HG03457 (cell line): Measurements from ENCODE around the gene TMEM235.

Experiments used
- ATAC-seq: cut with Tn5 transposase; IDR thresholded peaks from one replicate; pipeline ENCODE4 v1.9.1; 2021; ENCODE audit warnings: moderate number of reproducible peaks; ENCODE audit not compliant: unreplicated experiment

Gene TMEM235

DNA sequence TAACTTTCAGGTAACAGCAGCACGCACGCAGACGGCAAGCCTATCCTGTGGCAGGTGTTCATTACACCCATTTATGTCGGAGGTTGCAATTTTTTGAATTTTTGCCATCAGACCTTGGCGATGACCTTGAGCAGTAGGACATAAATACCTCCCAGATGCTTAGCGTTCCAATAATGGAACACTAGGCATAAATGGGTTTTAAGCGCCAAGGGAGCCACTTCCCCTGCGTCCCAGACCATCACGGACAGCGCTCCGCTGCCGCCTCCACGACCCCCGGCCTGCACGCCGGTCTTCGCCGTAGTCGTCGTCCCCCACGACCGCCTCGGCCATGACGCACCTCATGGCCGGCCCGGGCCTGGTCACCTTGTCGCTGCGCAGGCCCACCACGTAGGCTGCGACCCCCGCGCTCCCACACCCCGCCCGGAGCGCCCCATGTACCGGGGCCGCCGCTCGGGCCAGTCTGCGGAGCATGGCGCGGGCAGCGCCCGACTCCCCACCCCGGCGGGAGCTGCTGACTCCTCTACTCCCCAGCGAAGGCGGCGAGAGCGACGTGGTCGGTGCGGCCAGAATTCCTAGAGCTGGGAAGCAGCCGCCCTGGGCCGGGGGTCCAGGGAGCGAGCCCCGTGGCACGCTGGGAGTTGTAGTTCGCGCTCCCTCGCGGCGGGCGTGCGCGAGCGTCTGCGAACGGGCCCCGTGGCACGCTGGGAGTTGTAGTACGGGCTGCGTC lies 22.7 kb downstream of the TMEM235 start:
- ATAC-seq: no peak

DNA sequence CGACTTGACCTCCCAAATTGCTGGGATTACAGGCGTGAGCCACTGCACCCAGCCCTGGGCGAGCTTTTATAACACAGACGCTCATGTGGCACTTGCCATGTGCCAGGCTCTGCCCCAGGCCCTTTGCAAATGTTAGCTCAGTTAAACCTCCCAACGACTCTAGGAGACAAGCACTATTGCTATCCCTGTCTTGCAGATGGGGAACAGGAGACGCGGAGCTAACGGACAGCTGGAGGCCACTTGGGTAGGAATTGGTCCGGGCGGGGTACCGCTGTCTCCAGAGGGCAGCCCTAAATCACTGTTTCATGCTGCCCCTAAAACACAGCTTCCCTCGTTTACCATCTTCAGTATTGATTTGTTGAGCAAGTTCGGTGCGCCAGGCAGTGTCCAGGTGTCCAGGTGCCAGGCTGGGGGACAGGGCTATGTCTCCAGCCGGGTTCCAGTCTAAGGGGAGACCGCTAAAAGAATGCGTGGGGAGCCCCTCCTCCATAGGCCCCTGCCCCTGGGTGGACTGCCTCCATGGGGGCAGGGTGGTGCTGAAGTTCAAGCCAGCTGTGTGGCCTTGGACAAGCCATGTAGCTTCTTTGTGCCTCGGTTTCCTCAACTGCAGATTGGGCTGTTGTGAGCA lies 23.7 kb downstream of the TMEM235 start:
- no peak for ATAC-seq

DNA sequence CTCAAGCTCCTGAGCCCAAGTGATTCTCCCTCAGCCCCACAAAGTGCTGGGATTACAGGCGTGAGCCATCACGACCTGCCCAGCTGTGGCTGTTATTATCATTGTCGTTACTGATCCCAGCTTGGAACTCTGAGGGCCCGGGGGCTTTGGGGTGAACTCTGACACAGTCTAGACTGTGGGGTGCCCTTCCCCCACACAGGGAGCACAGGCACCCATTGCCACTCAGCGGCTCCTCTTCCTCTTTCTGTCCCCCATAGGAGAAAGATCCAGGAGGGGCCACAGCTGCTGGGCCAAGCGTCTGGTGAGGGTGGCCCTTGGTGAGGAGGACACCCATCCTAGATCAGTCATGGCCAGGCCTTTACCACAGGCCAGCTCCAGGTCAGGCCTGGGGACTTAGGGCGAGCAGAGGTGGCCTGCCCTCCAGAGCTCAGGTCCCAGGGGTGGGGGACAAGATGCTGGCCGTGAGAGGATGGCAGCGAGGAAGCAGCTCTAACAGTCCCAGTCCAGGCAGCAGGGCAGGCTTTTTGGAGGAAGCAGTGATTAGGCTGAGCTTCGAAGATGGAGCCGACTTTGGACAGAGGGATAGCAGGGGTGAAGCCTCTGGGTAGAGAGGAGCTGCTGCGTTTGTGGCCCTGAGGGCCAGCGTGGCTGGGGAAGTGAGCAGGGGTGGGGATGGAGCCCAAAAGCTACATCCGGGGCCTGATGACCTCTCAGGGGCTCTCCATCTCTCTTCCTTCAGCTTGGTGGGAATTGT lies 24.7 kb downstream of the TMEM235 start:
- ATAC-seq: no peak

DNA sequence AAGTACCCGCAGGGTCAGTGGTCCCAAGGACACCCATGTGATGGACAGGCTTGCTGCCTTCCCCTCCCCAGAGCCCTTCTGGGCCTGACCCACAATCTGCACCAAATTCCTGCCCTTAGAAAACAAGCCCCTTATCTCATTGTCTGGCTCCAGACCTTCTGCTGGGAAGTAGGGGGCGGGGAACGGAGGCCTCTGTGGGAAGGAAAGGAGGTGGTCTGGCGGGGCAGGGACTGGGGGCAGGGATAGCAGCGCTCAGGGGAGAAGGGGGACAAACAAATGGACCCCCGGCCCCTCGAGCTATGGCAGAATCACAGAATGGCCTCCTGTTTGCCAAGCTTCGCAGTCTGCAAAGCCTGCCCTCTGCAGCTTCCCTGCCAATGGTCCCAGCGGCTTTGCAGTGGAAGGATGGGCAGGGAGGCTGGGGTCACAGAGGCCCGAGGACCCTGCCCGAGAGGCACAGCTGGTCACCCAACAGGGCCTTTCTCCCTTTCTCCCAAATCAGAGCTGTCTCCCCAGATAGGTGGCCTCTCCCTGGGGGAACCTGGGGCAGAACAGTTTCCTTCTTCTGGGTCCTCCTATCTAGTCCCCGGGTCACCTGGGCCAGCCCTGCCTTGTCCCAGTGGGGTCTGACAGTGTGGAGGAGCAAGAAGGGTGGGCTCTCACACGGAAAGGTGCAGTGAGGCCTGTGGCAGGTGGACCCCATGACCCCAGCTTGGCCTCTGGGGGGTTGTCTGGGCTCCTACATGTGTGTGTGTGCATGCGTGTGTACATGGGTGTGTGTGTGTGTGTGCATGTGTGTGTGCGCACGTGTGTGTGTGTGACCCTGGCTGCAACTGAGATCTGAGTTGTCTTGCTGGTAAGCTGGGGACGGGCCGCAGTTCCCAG lies 25.5 kb downstream of the TMEM235 start:
- ATAC-seq: no peak

DNA sequence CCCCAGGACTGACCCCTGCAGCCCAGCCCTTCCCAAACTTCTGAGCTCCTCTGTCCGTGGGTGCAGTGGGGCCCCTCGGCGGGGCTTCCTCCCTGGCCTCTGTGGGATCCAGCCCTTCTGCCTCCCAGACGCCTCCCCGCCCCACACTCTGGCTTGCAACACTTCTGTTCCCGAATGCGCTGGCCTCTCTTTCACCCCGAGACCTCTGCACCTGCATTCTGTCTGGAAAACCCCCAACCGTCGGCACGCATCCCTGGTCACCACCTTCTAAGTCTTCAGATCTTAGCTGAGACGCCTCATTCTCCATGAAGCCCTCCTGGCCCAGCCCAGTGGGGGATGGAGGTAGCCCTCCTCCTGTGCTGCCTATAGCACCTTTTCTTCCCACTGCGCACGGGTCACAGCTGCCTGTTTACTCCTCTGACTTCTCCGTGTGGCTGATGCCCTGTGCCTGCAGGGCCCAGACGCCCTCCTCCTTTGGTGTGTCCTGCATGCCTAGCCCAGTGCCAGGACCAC lies 26.4 kb downstream of the TMEM235 start:
- no peak for ATAC-seq

DNA sequence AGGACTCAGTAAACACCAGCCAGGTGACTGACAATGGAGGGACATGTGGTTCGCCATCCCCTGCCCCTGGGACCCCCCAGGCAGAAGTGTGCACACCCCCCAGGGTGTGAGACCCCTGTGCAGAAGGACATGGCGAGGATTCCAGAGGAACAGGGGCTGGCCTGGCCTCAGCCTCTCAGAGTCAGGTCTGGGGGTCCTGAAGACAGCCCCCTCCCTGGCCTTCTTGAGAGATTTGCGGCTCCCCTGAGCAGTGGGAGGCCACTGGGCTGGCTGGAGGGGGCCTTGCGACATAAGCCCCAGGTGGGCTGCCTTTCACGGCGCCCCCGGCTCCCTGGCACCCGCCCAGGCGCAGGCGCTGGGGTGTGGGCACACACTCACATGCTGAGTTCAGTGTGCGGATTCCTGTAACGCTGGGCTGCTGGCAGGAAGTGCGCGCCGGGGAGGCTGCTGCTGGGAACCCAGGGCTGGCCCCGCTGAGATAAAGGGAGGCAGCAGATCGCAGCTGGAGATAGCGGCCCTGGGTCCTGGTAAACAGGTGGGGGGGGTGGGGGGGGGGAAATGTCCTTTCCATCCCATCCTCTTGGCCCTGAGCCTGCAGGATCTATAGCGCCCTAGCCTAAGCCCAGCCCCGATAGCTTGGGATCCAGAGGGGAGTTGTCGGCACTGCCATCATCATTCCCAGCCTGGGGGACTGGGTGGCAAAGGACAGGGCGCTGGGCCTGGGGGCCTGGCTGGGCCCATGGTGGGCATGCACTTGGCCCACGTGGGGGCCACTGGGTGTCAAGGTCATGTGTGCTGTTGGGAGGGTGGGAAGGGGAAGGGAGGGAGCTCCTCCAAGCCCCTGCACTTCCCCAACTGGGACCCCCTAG lies 27.1 kb downstream of the TMEM235 start:
- no peak for ATAC-seq

DNA sequence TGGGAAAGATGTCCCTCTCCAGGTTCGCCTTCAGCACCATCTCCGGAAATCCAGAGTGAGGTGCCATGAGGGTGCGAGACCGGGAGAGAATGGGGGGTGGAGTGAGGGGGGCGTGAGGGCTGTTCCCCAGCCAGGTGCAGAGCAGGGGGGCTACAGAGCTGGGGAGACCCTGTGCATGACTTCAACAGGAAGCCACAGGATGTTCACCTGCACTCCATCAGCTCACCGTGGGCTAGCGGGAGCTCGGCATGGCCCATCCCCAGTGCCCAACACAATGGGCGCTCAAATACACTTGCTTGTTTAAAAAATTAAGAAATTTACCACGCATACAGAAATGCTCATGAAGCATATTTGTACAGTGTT lies 27.7 kb downstream of the TMEM235 start:
- ATAC-seq: no peak

DNA sequence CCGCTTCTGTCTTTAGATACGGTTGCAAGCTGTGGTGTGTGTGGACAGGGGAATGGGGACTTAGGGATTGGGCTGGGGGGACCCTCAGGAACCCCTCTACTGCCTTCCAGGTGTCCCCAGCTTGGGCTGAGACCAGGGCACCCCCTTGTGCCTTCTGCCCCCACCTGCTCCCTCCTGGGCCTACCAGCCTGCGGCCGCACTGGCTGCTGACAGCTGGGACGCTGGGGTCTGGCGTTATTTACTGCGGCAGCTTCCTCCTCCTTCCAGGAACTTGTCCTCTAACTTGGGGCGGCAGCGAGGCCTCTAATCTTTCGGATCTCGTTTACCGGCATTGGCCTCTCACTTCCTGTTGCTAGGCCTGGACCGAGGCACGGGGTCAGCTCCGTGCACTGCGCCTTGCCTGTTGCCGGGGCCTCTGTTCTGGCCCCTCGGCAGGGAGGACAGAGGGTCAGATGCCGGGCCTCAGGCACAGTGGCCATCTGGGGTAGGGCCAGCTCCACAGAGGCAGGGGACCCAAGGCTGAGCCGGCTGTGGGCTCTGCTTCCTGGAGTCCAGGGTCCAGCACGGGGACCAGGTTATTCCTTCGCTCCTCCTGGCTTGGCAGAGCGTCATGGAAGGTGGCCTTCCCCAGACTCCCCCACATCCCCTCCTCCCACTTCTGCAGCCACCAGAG lies 31.8 kb downstream of the TMEM235 start:
- ATAC-seq: no peak

DNA sequence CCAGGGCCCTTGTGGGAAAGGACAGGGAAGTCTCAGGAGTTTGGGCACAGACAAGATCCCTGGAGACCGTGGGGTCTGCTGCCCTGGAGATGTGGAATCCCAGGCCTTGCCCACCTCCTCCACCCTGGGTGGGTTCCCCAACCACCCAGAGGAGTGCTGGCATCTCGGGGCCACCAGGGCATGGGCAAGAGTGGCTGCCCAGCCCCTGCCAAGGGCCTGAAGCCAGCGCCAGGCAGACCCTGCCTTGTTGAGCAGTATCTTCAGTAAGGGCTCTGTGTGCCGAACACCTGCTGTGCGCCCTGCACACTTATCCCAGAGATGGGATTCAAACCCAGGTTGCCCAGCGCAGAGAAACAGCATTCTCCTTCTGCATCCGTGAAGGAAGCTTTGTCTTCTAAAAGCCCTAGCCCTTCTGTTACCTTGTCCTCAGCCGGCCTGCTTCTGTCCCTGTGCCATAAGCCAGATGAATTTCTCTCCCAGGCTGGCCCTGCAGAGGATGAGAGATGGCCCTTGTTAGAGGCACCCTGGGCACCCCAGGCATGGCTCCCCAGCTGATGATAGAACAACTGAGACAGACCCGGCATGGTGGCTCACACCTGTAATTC lies 32.4 kb downstream of the TMEM235 start:
- no peak for ATAC-seq

DNA sequence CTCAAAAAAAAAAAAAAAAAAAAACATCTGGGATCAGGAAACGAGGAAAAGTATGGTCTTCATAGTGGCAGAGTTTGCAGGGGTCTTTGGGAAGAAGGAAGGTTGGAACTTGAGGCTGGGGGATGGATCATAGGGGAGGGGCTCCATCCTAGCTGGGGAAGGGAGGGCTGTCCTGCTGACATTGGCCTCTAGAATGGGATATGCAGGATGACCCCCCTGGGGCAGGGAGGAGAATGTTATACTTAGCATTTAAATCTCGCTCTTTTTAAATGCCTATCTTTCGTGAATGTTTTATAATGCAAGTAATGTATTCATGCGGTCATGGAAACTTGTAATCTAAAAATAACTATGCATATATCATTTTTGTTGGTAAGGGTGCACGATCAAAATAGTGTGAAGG lies 33.2 kb downstream of the TMEM235 start:
- ATAC-seq: no peak

DNA sequence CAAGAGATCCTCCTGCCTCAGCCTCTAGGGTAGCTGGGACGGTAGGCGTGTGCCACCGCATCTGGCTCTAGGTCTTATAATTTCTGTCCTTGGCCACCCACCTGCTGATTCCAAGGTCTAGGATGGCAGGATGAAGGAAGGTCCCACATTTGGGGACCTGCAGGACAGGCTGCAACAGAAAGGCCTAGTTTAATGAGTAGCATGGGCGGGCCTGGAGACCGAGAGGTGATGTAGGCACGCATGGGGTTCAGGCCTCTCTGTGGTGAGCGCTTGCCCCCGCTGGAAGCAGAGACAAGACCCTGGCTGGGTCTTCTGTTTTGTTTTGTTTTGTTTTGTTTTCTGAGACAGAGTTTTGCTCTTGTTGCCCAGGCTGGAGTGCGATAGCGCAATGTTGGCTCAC lies 33.7 kb downstream of the TMEM235 start:
- no peak for ATAC-seq

DNA sequence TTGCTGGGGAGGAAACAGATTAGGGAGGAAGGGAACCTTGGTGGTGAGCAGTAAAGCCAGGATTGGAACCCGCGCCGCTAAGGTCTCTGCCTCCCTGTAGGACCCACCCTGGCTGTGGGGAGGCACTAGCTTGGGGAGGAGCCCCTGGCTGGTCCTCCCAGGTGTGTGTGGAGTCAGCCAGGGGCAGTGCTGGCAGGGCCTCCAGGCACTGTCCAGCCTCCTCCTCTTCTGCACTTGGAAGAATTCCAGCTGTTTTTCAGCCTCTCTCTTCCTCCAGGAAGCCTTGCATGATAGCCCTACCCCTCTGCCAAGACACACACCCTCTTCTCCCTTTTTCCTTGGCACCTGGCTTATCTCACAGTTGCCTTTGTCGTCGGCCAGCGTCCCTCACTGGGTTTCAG lies 34.8 kb downstream of the TMEM235 start:
- ATAC-seq: no peak

DNA sequence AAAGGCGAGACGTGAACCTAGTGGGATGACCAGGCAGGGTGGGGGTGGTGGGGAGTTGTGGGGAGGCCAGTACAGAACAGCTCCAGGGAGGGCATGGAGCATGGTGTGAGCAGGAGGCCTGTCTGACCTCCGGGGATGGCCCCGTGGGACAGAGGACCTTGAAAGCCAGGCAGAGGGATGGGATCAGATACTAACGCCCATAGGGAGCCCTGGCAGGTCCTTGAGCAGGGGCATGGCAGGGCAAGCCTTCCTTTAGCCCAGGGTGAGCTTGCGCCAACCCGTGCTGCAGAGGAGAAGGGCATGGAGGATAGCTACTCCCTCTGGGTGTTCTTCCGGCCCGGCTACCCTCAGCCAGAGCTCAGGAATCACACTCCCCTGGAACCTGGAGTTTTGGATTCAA lies 35.3 kb downstream of the TMEM235 start:
- ATAC-seq: no peak

DNA sequence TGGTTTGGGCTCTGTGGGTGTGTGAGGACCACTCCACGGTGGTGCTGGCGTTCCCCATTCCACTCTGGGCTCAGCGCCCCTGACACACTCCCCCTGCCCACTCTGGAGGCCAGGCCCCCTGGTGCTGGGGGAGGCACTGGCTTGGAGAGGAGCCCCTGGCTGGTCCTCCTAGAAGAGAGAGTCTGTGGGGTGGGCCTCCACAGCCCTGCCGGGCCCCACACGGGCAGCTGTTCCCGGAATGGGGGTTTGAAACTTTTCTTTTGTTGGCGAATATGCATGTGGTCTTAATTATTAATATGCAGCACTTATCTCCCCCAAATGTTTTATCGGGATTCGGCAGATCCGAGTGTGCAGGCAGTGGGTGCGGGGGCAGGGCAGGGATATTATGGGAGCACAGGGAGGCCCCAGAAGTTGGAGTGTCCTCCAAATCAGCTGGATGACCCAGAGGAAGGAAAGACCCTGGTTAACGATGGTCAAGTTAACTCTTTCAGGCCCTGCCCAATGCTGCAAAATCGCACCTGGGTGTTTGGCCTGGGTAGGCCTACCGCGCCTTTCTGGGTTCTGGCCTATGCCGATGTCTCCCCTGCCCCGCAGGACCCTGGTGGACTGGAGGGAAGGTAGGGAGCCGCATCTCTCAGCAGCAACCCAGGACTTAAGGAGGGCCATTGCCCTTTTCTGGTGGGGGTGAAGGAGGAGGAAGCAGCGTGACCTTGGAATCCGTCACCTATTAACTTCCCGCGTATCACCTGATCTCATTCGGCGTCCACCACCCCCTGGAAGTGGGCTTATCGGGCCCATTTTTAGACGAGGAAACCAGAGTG lies 36.0 kb downstream of the TMEM235 start:
- ATAC-seq: no peak

DNA sequence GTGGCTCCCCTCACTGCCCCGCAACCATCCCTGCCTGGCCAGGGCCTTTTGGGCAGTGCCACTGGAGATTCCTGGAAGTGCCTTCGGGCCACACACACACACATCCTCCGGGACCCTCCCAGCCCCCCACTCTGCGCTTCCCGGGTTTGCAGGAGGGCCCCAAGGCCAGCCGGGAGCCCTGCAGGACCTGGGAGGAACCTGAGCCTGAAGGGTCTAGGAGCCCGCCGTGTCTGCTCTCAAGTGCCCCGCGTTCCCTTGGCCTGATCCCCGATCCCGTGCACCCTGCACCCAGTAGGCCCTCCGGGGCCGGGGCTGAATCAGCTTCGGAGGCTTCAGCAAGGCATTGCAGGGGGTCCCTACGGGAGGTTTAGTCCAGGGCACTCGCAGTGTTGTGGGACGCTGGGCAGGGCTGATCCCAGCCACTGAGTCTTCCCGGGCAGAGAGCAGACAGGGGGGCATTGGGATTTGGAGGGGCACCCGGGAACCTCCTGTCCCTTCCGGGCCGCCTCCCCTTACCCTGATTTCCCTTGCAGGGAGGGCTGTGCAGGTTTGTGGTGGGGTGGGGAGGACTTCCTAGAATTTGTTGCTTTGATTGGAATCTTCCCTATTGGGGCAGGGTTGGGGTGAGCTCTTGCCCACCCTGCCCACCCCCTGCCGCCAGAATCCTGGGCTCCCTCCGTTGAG lies 36.9 kb downstream of the TMEM235 start:
- no peak for ATAC-seq

DNA sequence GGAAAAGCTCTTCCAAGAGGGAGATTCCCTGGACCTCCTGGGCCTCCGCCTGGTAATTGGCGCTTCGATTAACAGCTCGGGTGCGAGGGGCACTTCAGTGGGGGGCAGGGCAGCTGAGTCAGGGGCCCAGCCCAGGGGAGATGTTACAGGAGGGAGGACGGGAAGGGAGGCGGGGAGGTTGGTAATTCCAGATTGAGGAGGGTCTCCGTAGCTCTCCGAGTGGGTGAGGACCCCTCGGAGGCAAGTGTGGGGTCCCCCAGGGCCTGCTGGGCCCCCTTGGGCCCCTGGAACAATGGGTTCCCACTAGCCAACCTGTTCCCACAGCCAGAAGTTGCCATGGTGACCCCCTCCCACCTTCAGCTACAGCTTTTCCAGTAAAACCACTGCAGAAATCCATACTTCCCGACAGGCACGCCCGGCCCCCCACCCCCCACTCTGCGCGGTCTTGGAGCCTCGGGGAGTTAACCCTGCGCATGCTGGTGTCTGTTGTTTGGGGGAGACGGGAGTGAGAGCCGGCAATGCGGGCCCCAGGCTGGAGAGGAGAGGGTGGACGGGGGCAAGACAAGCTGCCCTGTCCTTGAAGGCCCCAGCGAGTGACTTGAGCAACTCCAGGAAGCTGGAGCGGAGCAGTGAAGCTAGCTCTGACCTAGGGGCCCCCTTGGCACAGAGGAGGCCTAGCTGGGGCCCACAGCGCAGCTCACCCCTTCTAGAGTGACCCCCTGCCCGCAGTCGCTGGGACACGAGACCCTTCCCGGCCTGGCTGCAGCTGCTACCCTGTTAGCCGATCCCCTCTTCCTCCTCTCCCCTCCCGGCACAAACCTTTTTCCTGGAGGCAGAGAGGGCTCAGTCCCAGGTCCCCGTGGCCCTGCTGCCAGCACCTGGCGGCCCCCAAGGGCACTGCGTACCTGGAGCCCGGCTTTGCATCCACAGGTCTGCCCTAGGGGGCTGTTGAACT lies 37.8 kb downstream of the TMEM235 start:
- ATAC-seq: no peak
